Measurements from ENCODE around the gene SMPD3. TPM values are rescaled to one million over a fixed set of nuclear protein-coding genes. Genes with fewer than 3 reads are reported as not detected.

Gene SMPD3
- total and polyA plus RNA-seq, 2 of the 8 experiments (the other 6 are each of a cell fraction or from before 2014, with no cell fraction given) = 0.39 to 1.3 TPM

DNA sequence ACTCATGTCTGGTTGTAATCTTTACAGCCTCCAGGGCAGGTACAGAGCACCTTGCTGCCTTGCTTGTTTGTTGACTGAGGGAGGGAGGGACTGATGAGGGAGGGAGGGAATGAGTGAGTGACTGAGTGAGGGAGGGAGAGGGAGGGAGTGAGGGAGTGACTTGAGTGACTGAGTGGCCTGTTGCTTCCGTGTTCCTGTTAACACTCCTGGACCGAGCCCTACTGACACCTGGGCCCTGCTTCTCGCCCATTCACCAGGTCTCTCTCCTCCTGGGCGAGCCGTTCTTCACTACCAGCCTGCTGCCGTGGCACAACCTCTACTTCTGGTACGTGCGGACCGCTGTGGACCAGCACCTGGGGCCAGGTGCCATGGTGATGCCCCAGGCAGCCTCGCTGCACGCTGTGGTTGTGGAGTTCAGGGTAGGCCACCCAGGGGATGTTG lies 96.3 kb downstream of the SMPD3 start (continued):
- TF ChIP-seq, protein P1, sequence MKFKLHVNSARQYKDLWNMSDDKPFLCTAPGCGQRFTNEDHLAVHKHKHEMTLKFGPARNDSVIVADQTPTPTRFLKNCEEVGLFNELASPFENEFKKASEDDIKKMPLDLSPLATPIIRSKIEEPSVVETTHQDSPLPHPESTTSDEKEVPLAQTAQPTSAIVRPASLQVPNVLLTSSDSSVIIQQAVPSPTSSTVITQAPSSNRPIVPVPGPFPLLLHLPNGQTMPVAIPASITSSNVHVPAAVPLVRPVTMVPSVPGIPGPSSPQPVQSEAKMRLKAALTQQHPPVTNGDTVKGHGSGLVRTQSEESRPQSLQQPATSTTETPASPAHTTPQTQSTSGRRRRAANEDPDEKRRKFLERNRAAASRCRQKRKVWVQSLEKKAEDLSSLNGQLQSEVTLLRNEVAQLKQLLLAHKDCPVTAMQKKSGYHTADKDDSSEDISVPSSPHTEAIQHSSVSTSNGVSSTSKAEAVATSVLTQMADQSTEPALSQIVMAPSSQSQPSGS (IDR thresholded peaks at IDR 0.05; ENCODE audit: low read length) = no peak
